H9 (cell line): ENCODE measurements around the gene MICAL3. TPM values are rescaled to one million over a fixed set of nuclear protein-coding genes. Genes with fewer than 3 reads are reported as not detected.

ENCODE experiments used
- DNase-seq: peaks from one replicate; pipeline ENCODE4 v3.0.0-alpha.2; 2017
- H2AFZ ChIP-seq: one replicate; pipeline ENCODE4 v1.6.1; 2013; ENCODE audit warnings: mild to moderate bottlenecking, low read length, control low read depth, moderate library complexity
- H2AK5ac ChIP-seq: 2 replicates; pipeline ENCODE4 v1.6.1; 2013; ENCODE audit warnings: low read length, control low read depth, mixed read lengths; ENCODE audit not compliant: insufficient read length
- H2BK120ac ChIP-seq: one replicate; pipeline ENCODE4 v1.6.1; 2013; ENCODE audit warnings: low read depth, mild to moderate bottlenecking, low read length, control low read depth, inconsistent platforms; ENCODE audit not compliant: poor library complexity, severe bottlenecking
- H2BK12ac ChIP-seq: 2 replicates; pipeline ENCODE4 v1.6.1; 2013; ENCODE audit warnings: low read length, control low read depth, mixed read lengths, low read depth; ENCODE audit not compliant: insufficient read length
- H2BK15ac ChIP-seq: 2 replicates; pipeline ENCODE4 v1.6.1; 2013; ENCODE audit warnings: low read depth, low read length, control low read depth
- H2BK20ac ChIP-seq: one replicate; pipeline ENCODE4 v1.6.1; 2013; ENCODE audit warnings: low read depth, mild to moderate bottlenecking, low read length, control low read depth, inconsistent platforms; ENCODE audit not compliant: poor library complexity, severe bottlenecking
- H2BK5ac ChIP-seq: 2 replicates; pipeline ENCODE4 v1.6.1; 2013; ENCODE audit warnings: low read length, control low read depth, mixed read lengths; ENCODE audit not compliant: insufficient read length
- H3K14ac ChIP-seq: 2 replicates; pipeline ENCODE4 v1.6.1; 2013; ENCODE audit warnings: low read length, control low read depth; ENCODE audit not compliant: insufficient read depth
- H3K18ac ChIP-seq: 2 replicates; pipeline ENCODE4 v1.6.1; 2013; ENCODE audit warnings: low read depth, mild to moderate bottlenecking, mixed read lengths, low read length, control low read depth; ENCODE audit not compliant: insufficient read length
- H3K23ac ChIP-seq: 2 replicates; pipeline ENCODE4 v1.6.1; 2013; ENCODE audit warnings: low read length, control low read depth, mixed read lengths, low read depth; ENCODE audit not compliant: insufficient read length
- H3K23me2 ChIP-seq: 2 replicates; pipeline ENCODE4 v1.6.1; 2013; ENCODE audit warnings: low read depth, mild to moderate bottlenecking, mixed read lengths, low read length, control low read depth; ENCODE audit not compliant: insufficient read length, poor library complexity, severe bottlenecking
- H3K27ac ChIP-seq: 2 replicates; pipeline ENCODE4 v1.5.1; 2013; ENCODE audit warnings: low read length, control low read depth, mixed read lengths, low read depth; ENCODE audit not compliant: insufficient read length
- H3K27me3 ChIP-seq: 2 replicates; pipeline ENCODE4 v1.6.1; 2013; ENCODE audit warnings: low read length, control low read depth, inconsistent platforms; ENCODE audit not compliant: insufficient read depth
- H3K4ac ChIP-seq: 2 replicates; pipeline ENCODE4 v1.6.1; 2013; ENCODE audit warnings: low read depth, mild to moderate bottlenecking, control low read depth, inconsistent platforms, low read length, moderate library complexity
- H3K4me1 ChIP-seq: 2 replicates; pipeline ENCODE4 v1.6.1; 2013; ENCODE audit warnings: low read length, control low read depth, inconsistent platforms; ENCODE audit not compliant: insufficient read depth
- H3K4me2 ChIP-seq: 2 replicates; pipeline ENCODE4 v1.6.1; 2013; ENCODE audit warnings: low read length, control low read depth, mixed read lengths; ENCODE audit not compliant: insufficient read length, insufficient read depth
- H3K56ac ChIP-seq: 2 replicates; pipeline ENCODE4 v1.6.1; 2013; ENCODE audit warnings: low read depth, mild to moderate bottlenecking, mixed read lengths, low read length, control low read depth; ENCODE audit not compliant: insufficient read length
- H3K79me1 ChIP-seq: 2 replicates; pipeline ENCODE4 v1.6.1; 2013; ENCODE audit warnings: low read depth, mild to moderate bottlenecking, moderate library complexity, low read length, control low read depth, inconsistent platforms; ENCODE audit not compliant: insufficient read depth, poor library complexity, severe bottlenecking
- H3K79me2 ChIP-seq: 2 replicates; pipeline ENCODE4 v1.6.1; 2013; ENCODE audit warnings: low read length, control low read depth, inconsistent platforms; ENCODE audit not compliant: insufficient read depth
- H3K9ac ChIP-seq: 2 replicates; pipeline ENCODE4 v1.6.1; 2013; ENCODE audit warnings: low read length, control low read depth, mixed read lengths; ENCODE audit not compliant: insufficient read length; ENCODE audit errors: extremely low read depth
- H3K9me3 ChIP-seq: one replicate; pipeline ENCODE4 v1.6.1; 2013; ENCODE audit warnings: low read depth, low read length, inconsistent platforms; ENCODE audit not compliant: control insufficient read depth
- H3T11ph ChIP-seq: one replicate; pipeline ENCODE4 v1.6.1; 2013; ENCODE audit warnings: mild to moderate bottlenecking, low read length, control low read depth, inconsistent platforms
- H4K20me1 ChIP-seq: one replicate; pipeline ENCODE4 v1.6.1; 2013; ENCODE audit not compliant: control insufficient read depth, insufficient read length, insufficient read depth
- H4K5ac ChIP-seq: 2 replicates; pipeline ENCODE4 v1.6.1; 2013; ENCODE audit warnings: low read depth, mild to moderate bottlenecking, mixed read lengths, low read length, control low read depth; ENCODE audit not compliant: insufficient read length
- H4K8ac ChIP-seq: replicated peaks from 2 replicates; pipeline ENCODE4 v1.6.1; 2013; ENCODE audit warnings: low read length, control low read depth, mixed read lengths, low read depth; ENCODE audit not compliant: insufficient read length
- H4K91ac ChIP-seq: 2 replicates; pipeline ENCODE4 v1.6.1; 2013; ENCODE audit warnings: low read depth, mild to moderate bottlenecking, moderate library complexity, mixed read lengths, low read length, control low read depth; ENCODE audit not compliant: insufficient read length
- H3K27ac Mint-ChIP-seq, 3 experiments: 2 replicates in 2 of 3; 3 replicates in 1 of 3; pipeline ENCODE4 v1.8.0; 2020 to 2021; ENCODE audit warnings: mixed read lengths in 3 of 3, mild to moderate bottlenecking in 1 of 3, moderate library complexity in 1 of 3
- H3K27me3 Mint-ChIP-seq: 2 replicates; pipeline ENCODE4 v1.8.0; 2021; ENCODE audit warnings: low read depth, mild to moderate bottlenecking, moderate library complexity, mixed read lengths
- H3K36me3 Mint-ChIP-seq, 3 experiments: 2 replicates in 2 of 3; 3 replicates in 1 of 3; pipeline ENCODE4 v1.8.0; 2020 to 2021; ENCODE audit warnings: low read depth in 3 of 3, mixed read lengths in 3 of 3; ENCODE audit not compliant: insufficient read depth in 1 of 3
- H3K4me1 Mint-ChIP-seq, 2 experiments: 2 replicates each; pipeline ENCODE4 v1.8.0; 2020; ENCODE audit warnings: mixed read lengths in 2 of 2
- H3K4me3 Mint-ChIP-seq, 2 experiments: 2 replicates in 1 of 2; 3 replicates in 1 of 2; pipeline ENCODE4 v1.8.0; 2020 to 2021; ENCODE audit warnings: mild to moderate bottlenecking in 2 of 2, mixed read lengths in 2 of 2, moderate library complexity in 1 of 2
- H3K9me3 Mint-ChIP-seq, 2 experiments: 2 replicates in 1 of 2; 3 replicates in 1 of 2; pipeline ENCODE4 v1.8.0; 2020; ENCODE audit warnings: mild to moderate bottlenecking in 2 of 2, mixed read lengths in 2 of 2, moderate library complexity in 1 of 2
- CTCF ChIP-seq: fragments of 200-600 bp; sonication (generic); conservative IDR thresholded peaks from 3 replicates; pipeline ENCODE4 v1.8.0; 2021; ENCODE audit warnings: antibody characterized with exemption, mild to moderate bottlenecking
- WGBS: extraction: QIAGEN DNeasy Blood & Tissue Kit; methylation state at CpG from one replicate; pipeline ENCODE4 v1.1.7; 2013; ENCODE audit warnings: missing lambda C conversion rate, low lambda C conversion rate, mixed read lengths; ENCODE audit not compliant: insufficient read length; ENCODE audit errors: extremely low coverage; 5-methylcytosine and 5-hydroxymethylcytosine counted together
- total RNA-seq: library from RNA; stranded (reverse); gene quantifications from 2 replicates; pipeline ENCODE4 v1.2.1, GENCODE V29; 2021

MICAL3 gene
- total RNA-seq, 1 experiment from 2014 or later: 50.2 TPM

GRCh38 chr22:17818649-17819048 is 205.7 kb downstream of the MICAL3 start:
- no peak overlapping the region for H2BK120ac ChIP-seq
- H4K8ac ChIP-seq: no peak overlapping the region
- no peak overlapping the region for H3K4me3 Mint-ChIP-seq
- H3K4me1 ChIP-seq: no peaks in the 10 kb centered on the region
- H2BK12ac ChIP-seq: no peak overlapping the region
- H4K20me1 ChIP-seq: no peaks in the 10 kb centered on the region
- no peak for TF ChIP-seq CTCF
- H3K23me2 ChIP-seq: no peaks in the 10 kb centered on the region
- no peak overlapping the region for H3T11ph ChIP-seq
- H3K27ac ChIP-seq: no peak overlapping the region
- no peak overlapping the region for H3K14ac ChIP-seq
- H4K5ac ChIP-seq: no peak overlapping the region
- no peak overlapping the region for H3K23ac ChIP-seq
- H3K18ac ChIP-seq: no peak overlapping the region
- no peak overlapping the region for H2AK5ac ChIP-seq
- H3K79me2 ChIP-seq: no peaks in the 10 kb centered on the region
- no peak overlapping the region for H4K91ac ChIP-seq
- H3K27ac Mint-ChIP-seq: no peak overlapping the region
- H2BK15ac ChIP-seq: no peak overlapping the region
- H3K4ac ChIP-seq: no peak overlapping the region
- H2AFZ ChIP-seq: no peak overlapping the region
- WGBS: no CpG with 5 or more reads among the region's 14 CpGs
- no peak overlapping the region for H2BK5ac ChIP-seq
- H3K9me3 ChIP-seq: no peaks in the 10 kb centered on the region
- H3K36me3 Mint-ChIP-seq: peaks cover 4 to 11% (median 7%) of the 10 kb centered on the region in 3 experiments; a peak in 3 of 7 replicates
- H3K27me3 Mint-ChIP-seq: no peaks in the 10 kb centered on the region
- peaks cover 0 to 3% of the 10 kb centered on the region in 2 experiments; a peak in 2 of 4 replicates for H3K4me1 Mint-ChIP-seq
- H3K56ac ChIP-seq: no peak overlapping the region
- DNase-seq: no peak
- no peak overlapping the region for H2BK20ac ChIP-seq
- no peaks in the 10 kb centered on the region for H3K27me3 ChIP-seq
- no peaks in the 10 kb centered on the region for H3K79me1 ChIP-seq
- no peak overlapping the region for H3K9ac ChIP-seq
- H3K4me2 ChIP-seq: no peak overlapping the region
- H3K9me3 Mint-ChIP-seq: no peaks in the 10 kb centered on the region
